Sigmoid colon (tissue), 7 donors: Measurements from ENCODE around the gene MTA3. TPM values are rescaled to one million over a fixed set of nuclear protein-coding genes. Genes with fewer than 3 reads are reported as not detected.

Experiments
- DNase-seq: peaks from one replicate; pipeline ENCODE4 v3.0.0-alpha.2; 2019
- H3K27ac ChIP-seq, 4 donors: fragments of 200-600 bp; sonication (generic); one replicate each; pipeline ENCODE4 v1.5.1; 2016 to 2019; ENCODE audit warnings: mild to moderate bottlenecking in 1 of 4
- H3K27me3 ChIP-seq, 3 donors: fragments of 200-600 bp; sonication (generic); one replicate each; pipeline ENCODE4 v1.5.1; 2019; ENCODE audit warnings: mild to moderate bottlenecking in 1 of 3
- H3K36me3 ChIP-seq, 4 donors: fragments of 200-600 bp; sonication (generic); one replicate each; pipeline ENCODE4 v1.5.1; 2016 to 2019
- H3K4me1 ChIP-seq, 4 donors: fragments of 200-600 bp; sonication (generic); one replicate each; pipeline ENCODE4 v1.5.1; 2017 to 2019
- H3K4me3 ChIP-seq, 4 donors: fragments of 200-600 bp; sonication (generic); one replicate each; pipeline ENCODE4 v1.5.1; 2017 to 2019; ENCODE audit warnings: mild to moderate bottlenecking in 2 of 4, moderate library complexity in 1 of 4
- H3K9me3 ChIP-seq, 4 donors: fragments of 200-600 bp in 3 of 4; sonication (generic) in 3 of 4; one replicate each; pipeline versions ENCODE4 v1.5.1 to v1.6.1; 2013 to 2019
- EP300 ChIP-seq, 4 donors: sonication (generic); formaldehyde crosslinking; IDR thresholded peaks; one replicate each; pipeline ENCODE4 v1.6.1; 2017; ENCODE audit warnings: antibody characterized with exemption in 4 of 4
- POLR2A ChIP-seq, 2 donors: fragments of 450-650 bp; IDR thresholded peaks; one replicate each; pipeline ENCODE4 v1.6.1; 2016; ENCODE audit warnings: antibody characterized with exemption in 2 of 2, mild to moderate bottlenecking in 2 of 2, moderate library complexity in 2 of 2
- POLR2AphosphoS5 ChIP-seq, 4 donors: sonication (generic); formaldehyde crosslinking; IDR thresholded peaks; one replicate each; pipeline ENCODE4 v1.6.1; 2017; ENCODE audit warnings: antibody characterized with exemption in 4 of 4
- WGBS, 2 donors: extraction: QIAGEN DNeasy Blood & Tissue Kit; methylation state at CpG; one replicate each; pipeline ENCODE4 v1.1.7; 2013; 5-methylcytosine and 5-hydroxymethylcytosine counted together
- intact Hi-C: fragments of 100-400 bp; cut with DNase I; formaldehyde crosslinking; loops from one replicate; pipeline ENCODE4 v1.15.1; 2023
- polyA plus RNA-seq, 3 donors: library from polyadenylated mRNA; stranded (reverse); fragments of 200-250 nt; gene quantifications; one replicate each; pipeline ENCODE4 v1.2.3, GENCODE V29; 2013
- total RNA-seq, 4 donors: library from RNA; depleted of rRNA; stranded (reverse); fragments of >200 nt; gene quantifications; one replicate each; pipeline ENCODE4 v1.1.0, GENCODE V29; 2016
- TF ChIP-seq, protein P1 (sequence below), 4 experiments: fragments of 450-650 bp in 3 of 4; fragments of 200-600 bp in 1 of 4; IDR thresholded peaks; one replicate each; pipeline ENCODE4 v1.5.1; 2016 to 2019; ENCODE audit warnings: antibody characterized with exemption in 4 of 4, mild to moderate bottlenecking in 3 of 4, moderate library complexity in 2 of 4
- donor health status: healthy with polysubstance abuse.
- donor health status: Bipolar disorder and iron deficiency.
- donor health status: healthy.

The MTA3 gene
- total and polyA plus RNA-seq, 7 donors, result 24.5 to 53.2 (median 33.9) TPM

DNA sequence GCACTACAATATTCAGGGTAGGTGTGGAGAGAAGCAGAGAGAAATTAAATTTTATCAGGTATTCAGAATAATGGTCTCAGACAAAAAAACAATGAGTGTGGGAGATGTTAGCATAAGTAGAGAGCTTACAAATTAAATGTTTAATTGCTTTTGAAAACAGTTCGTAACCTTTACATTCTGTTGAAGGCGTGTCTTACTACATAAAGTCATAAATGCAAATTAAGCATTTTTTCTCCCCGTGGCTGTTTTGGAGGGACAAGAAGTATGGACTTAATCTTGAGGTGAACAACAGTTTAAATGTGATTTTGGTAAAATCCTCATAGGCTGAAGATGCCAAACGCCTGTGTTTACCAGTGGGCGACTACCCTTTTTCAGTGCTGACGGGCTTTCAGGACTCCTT is 139.7 kb downstream of the MTA3 start:
- DNase-seq, result no peak
- Histone ChIP-seq H3K36me3 (peaks cover 0 to 47% (median 5%) of the 10 kb centered on the region in 4 donors), H3K27ac (no peak overlapping the region), H3K4me1 (no peaks in the 10 kb centered on the region), H3K4me3 (no peak overlapping the region), H3K9me3 (no peaks in the 10 kb centered on the region), H3K27me3 (no peaks in the 10 kb centered on the region)
- TF ChIP-seq POLR2A (IDR thresholded peaks at IDR 0.05), result no peak
- TF ChIP-seq POLR2AphosphoS5 (IDR thresholded peaks at IDR 0.05), result no peak
- TF ChIP-seq, protein P1, sequence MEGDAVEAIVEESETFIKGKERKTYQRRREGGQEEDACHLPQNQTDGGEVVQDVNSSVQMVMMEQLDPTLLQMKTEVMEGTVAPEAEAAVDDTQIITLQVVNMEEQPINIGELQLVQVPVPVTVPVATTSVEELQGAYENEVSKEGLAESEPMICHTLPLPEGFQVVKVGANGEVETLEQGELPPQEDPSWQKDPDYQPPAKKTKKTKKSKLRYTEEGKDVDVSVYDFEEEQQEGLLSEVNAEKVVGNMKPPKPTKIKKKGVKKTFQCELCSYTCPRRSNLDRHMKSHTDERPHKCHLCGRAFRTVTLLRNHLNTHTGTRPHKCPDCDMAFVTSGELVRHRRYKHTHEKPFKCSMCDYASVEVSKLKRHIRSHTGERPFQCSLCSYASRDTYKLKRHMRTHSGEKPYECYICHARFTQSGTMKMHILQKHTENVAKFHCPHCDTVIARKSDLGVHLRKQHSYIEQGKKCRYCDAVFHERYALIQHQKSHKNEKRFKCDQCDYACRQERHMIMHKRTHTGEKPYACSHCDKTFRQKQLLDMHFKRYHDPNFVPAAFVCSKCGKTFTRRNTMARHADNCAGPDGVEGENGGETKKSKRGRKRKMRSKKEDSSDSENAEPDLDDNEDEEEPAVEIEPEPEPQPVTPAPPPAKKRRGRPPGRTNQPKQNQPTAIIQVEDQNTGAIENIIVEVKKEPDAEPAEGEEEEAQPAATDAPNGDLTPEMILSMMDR (IDR thresholded peaks at IDR 0.05), result no peak
- no peak for TF ChIP-seq EP300 (IDR thresholded peaks at IDR 0.05)
- 65 to 76% methylated on average over 6 of the region's 6 CpGs for WGBS, 2 donors
- intact Hi-C loops, result no loop called here

DNA sequence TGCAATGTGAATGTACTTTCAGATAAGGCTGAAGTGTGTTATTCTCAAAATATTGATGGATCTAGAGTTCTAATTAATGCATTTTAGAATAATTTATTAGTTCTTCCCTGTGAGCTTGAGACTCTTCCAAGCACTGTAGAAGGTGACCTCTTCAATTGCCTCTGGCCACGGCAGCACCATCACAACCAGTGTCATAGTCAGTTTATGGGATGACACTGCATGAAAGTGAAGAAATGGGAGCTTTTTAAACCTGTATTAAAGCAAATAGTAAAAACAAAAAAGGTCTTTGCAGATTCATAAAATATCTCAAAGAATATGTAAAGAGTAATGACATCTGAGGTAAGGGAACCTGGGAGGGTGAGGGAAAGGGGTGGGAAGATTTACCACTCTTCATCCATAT is 143.5 kb downstream of the MTA3 start:
- Histone ChIP-seq H3K4me1 (no peaks in the 10 kb centered on the region), H3K36me3 (peaks cover 0 to 34% (median 0%) of the 10 kb centered on the region in 4 donors), H3K27ac (no peak overlapping the region), H3K4me3 (no peak overlapping the region), H3K9me3 (no peaks in the 10 kb centered on the region), H3K27me3 (no peaks in the 10 kb centered on the region)
- intact Hi-C loops, result no loop called here
- TF ChIP-seq POLR2A (IDR thresholded peaks at IDR 0.05) (no peak), POLR2AphosphoS5 (IDR thresholded peaks at IDR 0.05) (no peak), EP300 (IDR thresholded peaks at IDR 0.05) (no peak)
- TF ChIP-seq, protein P1 (IDR thresholded peaks at IDR 0.05), result no peak
- DNase-seq, result no peak
- WGBS, 2 donors, result 96 to 99% methylated on average over 1 of the region's 1 CpG

- Histone ChIP-seq H3K36me3 (peaks cover 0 to 24% (median 0%) of the 10 kb centered on the region in 4 donors), H3K27me3 (no peaks in the 10 kb centered on the region), H3K27ac (no peak overlapping the region), H3K9me3 (no peaks in the 10 kb centered on the region), H3K4me3 (no peak overlapping the region), H3K4me1 (no peaks in the 10 kb centered on the region)
- 92 to 96% methylated on average over 2 of the region's 2 CpGs for WGBS, 2 donors
- intact Hi-C loops, result no loop called here
- no peak for DNase-seq
- TF ChIP-seq POLR2AphosphoS5 (IDR thresholded peaks at IDR 0.05) (no peak), EP300 (IDR thresholded peaks at IDR 0.05) (no peak), POLR2A (IDR thresholded peaks at IDR 0.05) (no peak)
- TF ChIP-seq, protein P1 (IDR thresholded peaks at IDR 0.05), result no peak
These were observed 144.5 kb downstream of the MTA3 start for GRCh38 chr2:42712934-42713333.

DNA sequence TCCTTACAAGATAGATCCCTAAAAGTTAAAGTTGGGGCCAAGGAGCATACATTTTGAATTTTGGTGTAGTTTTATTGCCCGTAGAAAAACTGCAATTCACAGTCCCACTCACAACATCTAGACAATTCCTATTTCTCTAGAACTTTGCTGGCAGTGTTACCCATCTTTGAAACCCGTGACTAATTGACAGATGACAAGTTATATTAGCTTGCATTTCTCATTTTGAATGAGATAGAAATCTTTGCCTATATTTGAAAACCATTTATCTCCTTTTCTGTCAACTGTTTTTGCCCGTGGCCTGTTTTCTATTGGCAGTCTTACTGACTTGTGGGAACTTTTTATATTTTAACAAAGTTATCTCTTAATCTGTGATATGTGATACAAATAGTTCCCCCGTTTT is 145.5 kb downstream of the MTA3 start:
- Histone ChIP-seq H3K27ac (no peak overlapping the region), H3K36me3 (peaks cover 0 to 14% (median 0%) of the 10 kb centered on the region in 4 donors), H3K27me3 (no peaks in the 10 kb centered on the region), H3K9me3 (no peaks in the 10 kb centered on the region), H3K4me3 (no peak overlapping the region), H3K4me1 (no peaks in the 10 kb centered on the region)
- 77 to 86% methylated on average over 4 of the region's 4 CpGs for WGBS, 2 donors
- DNase-seq, result no peak
- intact Hi-C loops, result no loop called here
- no peak for TF ChIP-seq POLR2AphosphoS5 (IDR thresholded peaks at IDR 0.05)
- no peak for TF ChIP-seq EP300 (IDR thresholded peaks at IDR 0.05)

- WGBS, 2 donors, result 96 to 98% methylated on average over 7 of the region's 7 CpGs
- TF ChIP-seq, protein P1 (IDR thresholded peaks at IDR 0.05), result no peak
- TF ChIP-seq POLR2AphosphoS5 (IDR thresholded peaks at IDR 0.05) (no peak), EP300 (IDR thresholded peaks at IDR 0.05) (no peak), POLR2A (IDR thresholded peaks at IDR 0.05) (no peak)
- intact Hi-C loops, result no loop called here
- H3K4me3 ChIP-seq, result no peak overlapping the region
- H3K9me3 ChIP-seq, result no peaks in the 10 kb centered on the region
- H3K27me3 ChIP-seq, result no peaks in the 10 kb centered on the region
- no peak for DNase-seq
- no peak overlapping the region for H3K27ac ChIP-seq
- peaks cover 0 to 6% (median 0%) of the 10 kb centered on the region in 4 donors for H3K36me3 ChIP-seq
- no peaks in the 10 kb centered on the region for H3K4me1 ChIP-seq
These were observed 146.3 kb downstream of the MTA3 start for GRCh38 chr2:42714686-42715085.
